Measurements from ENCODE around the gene AMBP.

DNA sequence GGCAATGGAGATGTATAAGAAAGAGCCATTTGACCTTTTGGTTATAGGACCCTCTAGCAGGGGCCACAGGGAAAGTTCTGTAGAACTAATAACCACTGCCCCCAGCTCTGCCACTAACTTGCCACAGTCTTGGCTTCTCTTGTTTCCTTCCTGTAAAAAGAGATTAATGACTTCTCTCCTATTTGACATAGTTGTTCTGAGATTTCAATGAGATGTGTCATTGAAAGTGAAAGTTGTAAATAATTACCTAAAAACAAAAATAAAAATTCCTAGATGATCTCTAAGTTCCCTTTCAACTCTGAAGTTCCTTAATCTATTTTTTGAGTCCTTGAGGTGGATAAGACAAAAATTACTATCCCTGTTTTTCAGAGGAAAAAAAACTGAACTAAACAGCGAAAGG, 22.4 kb upstream of the AMBP start:
- TF ChIP-seq, protein P1, sequence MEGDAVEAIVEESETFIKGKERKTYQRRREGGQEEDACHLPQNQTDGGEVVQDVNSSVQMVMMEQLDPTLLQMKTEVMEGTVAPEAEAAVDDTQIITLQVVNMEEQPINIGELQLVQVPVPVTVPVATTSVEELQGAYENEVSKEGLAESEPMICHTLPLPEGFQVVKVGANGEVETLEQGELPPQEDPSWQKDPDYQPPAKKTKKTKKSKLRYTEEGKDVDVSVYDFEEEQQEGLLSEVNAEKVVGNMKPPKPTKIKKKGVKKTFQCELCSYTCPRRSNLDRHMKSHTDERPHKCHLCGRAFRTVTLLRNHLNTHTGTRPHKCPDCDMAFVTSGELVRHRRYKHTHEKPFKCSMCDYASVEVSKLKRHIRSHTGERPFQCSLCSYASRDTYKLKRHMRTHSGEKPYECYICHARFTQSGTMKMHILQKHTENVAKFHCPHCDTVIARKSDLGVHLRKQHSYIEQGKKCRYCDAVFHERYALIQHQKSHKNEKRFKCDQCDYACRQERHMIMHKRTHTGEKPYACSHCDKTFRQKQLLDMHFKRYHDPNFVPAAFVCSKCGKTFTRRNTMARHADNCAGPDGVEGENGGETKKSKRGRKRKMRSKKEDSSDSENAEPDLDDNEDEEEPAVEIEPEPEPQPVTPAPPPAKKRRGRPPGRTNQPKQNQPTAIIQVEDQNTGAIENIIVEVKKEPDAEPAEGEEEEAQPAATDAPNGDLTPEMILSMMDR (IDR thresholded peaks at IDR 0.05; ENCODE audit: low read length) = no peak
- TF ChIP-seq EZH2 (IDR thresholded peaks at IDR 0.05; ENCODE audit: borderline replicate concordance, low read length) = no peak
